22Rv1 (cell line): Measurements from ENCODE around the gene GOPC.

ENCODE experiments used
- H3K27ac ChIP-seq: fragments of 450-650 bp; 2 replicates; pipeline ENCODE4 v1.5.1; 2017
- CTCF ChIP-seq: fragments of 450-650 bp; IDR thresholded peaks from 2 replicates; pipeline ENCODE4 v1.5.1; 2017; ENCODE audit warnings: mild to moderate bottlenecking
- ZFX ChIP-seq: fragments of 450-650 bp; IDR thresholded peaks from 2 replicates; pipeline ENCODE4 v1.6.1; 2017; ENCODE audit warnings: antibody characterized with exemption, borderline replicate concordance

Gene GOPC

GRCh38 chr6:117536317-117536716 is 66.0 kb downstream of the GOPC start:
- no peak for TF ChIP-seq CTCF
- TF ChIP-seq ZFX, result no peak
- no peak overlapping the region for H3K27ac ChIP-seq

GRCh38 chr6:117534974-117535373 is 67.3 kb downstream of the GOPC start:
- TF ChIP-seq ZFX (no peak), CTCF (no peak)

GRCh38 chr6:117533775-117534174 is 68.5 kb downstream of the GOPC start:
- TF ChIP-seq ZFX (no peak), CTCF (no peak)
- H3K27ac ChIP-seq, result no peak overlapping the region

More at GRCh38 chr6:117534974-117535373, 67.3 kb downstream of the GOPC start:
- H3K27ac ChIP-seq, result no peak overlapping the region

GRCh38 chr6:117531809-117532725 is 70.2 kb downstream of the GOPC start:
- no peak overlapping the region for H3K27ac ChIP-seq
- TF ChIP-seq CTCF, result no peak

- TF ChIP-seq ZFX (no peak), CTCF (no peak)
- H3K27ac ChIP-seq, result no peak overlapping the region
These were observed 71.0 kb downstream of the GOPC start for GRCh38 chr6:117531346-117531745.

GRCh38 chr6:117530467-117531242 is 71.7 kb downstream of the GOPC start:
- no peak for TF ChIP-seq ZFX
- TF ChIP-seq CTCF, result no peak
- H3K27ac ChIP-seq, result no peak overlapping the region

GRCh38 chr6:117525607-117526006 is 76.7 kb downstream of the GOPC start:
- TF ChIP-seq ZFX (no peak), CTCF (no peak)

More at GRCh38 chr6:117525607-117526006, 76.7 kb downstream of the GOPC start:
- H3K27ac ChIP-seq, result no peak overlapping the region
